K562 (cell line): ENCODE data around the gene EMC6. TPM values are rescaled to one million over a fixed set of nuclear protein-coding genes. Genes with fewer than 3 reads are reported as not detected.

Experiments
- DPF2 ChIP-seq: fragments of 450-650 bp; IDR thresholded peaks from 2 replicates; pipeline ENCODE4 v1.6.1; 2016
- ELF2 ChIP-seq: fragments of 250-450 bp; sonication (Bioruptor Pico); IDR thresholded peaks from 2 replicates; pipeline ENCODE4 v1.5.0; 2021; ENCODE audit warnings: mild to moderate bottlenecking
- ELF4 ChIP-seq: fragments of 450-650 bp; formaldehyde crosslinking; IDR thresholded peaks from 2 replicates; pipeline ENCODE4 v1.4.0; 2022; ENCODE audit warnings: missing genetic modification characterization
- ETV5 ChIP-seq: sonication (generic); formaldehyde crosslinking; IDR thresholded peaks from 2 replicates; pipeline ENCODE4 v1.4.0; 2020; ENCODE audit warnings: low read depth, mild to moderate bottlenecking, missing genetic modification reagents
- ETV6 ChIP-seq, 3 experiments: fragments of 150-350 bp in 1 of 3; sonication (generic) in 1 of 3; formaldehyde crosslinking in 1 of 3; IDR thresholded peaks; 2 replicates each; pipeline versions ENCODE4 v1.6.1 to v1.8.0; 2014 to 2022; ENCODE audit warnings: borderline replicate concordance in 2 of 3, low read depth in 2 of 3, antibody characterized with exemption in 1 of 3, low read length in 1 of 3, mild to moderate bottlenecking in 1 of 3, missing genetic modification reagents in 1 of 3
- HBP1 ChIP-seq: fragments of 450-650 bp; formaldehyde crosslinking; IDR thresholded peaks from 2 replicates; pipeline ENCODE4 v1.4.0; 2022; ENCODE audit warnings: missing genetic modification characterization
- HDAC8 ChIP-seq: fragments of 450-650 bp; IDR thresholded peaks from 2 replicates; pipeline ENCODE4 v1.6.1; 2016; ENCODE audit warnings: mild to moderate bottlenecking, missing genetic modification characterization, moderate library complexity, missing compliant biosample characterization
- KAT2B ChIP-seq: IDR thresholded peaks from one replicate; pipeline ENCODE4 v1.6.1; 2012; ENCODE audit warnings: low read depth, mild to moderate bottlenecking, control low read depth, inconsistent platforms, low read length, moderate library complexity
- KLF6 ChIP-seq: fragments of 250-450 bp; sonication (Bioruptor Pico); IDR thresholded peaks from 2 replicates; pipeline ENCODE4 v1.4.0; 2020; ENCODE audit warnings: mild to moderate bottlenecking, moderate library complexity, borderline replicate concordance
- MLLT1 ChIP-seq, 2 experiments: fragments of 450-650 bp; IDR thresholded peaks; 2 replicates each; pipeline ENCODE4 v1.6.1; 2016
- NKRF ChIP-seq: fragments of 450-650 bp; IDR thresholded peaks from 2 replicates; pipeline ENCODE4 v1.6.1; 2016; ENCODE audit warnings: borderline replicate concordance
- POU5F1 ChIP-seq: fragments of 150-350 bp; IDR thresholded peaks from 2 replicates; pipeline ENCODE4 v1.6.1; 2014; ENCODE audit warnings: borderline replicate concordance, low read length, low read depth, mild to moderate bottlenecking; ENCODE audit not compliant: partially characterized antibody
- SMARCB1 ChIP-seq: IDR thresholded peaks from 2 replicates; pipeline ENCODE4 v1.6.1; 2011; ENCODE audit warnings: improper control_type of control experiment, low read depth; ENCODE audit not compliant: insufficient read length
- SREBF1 ChIP-seq: fragments of 150-350 bp; IDR thresholded peaks from 2 replicates; pipeline ENCODE4 v1.6.1; 2014; ENCODE audit warnings: antibody characterized with exemption, low read depth, low read length, borderline replicate concordance
- STAG1 ChIP-seq: sonication (generic); formaldehyde crosslinking; IDR thresholded peaks from 2 replicates; pipeline ENCODE4 v1.5.0; 2020; ENCODE audit warnings: missing genetic modification reagents, borderline replicate concordance
- VEZF1 ChIP-seq: fragments of 200-800 bp; sonication (Bioruptor generic); IDR thresholded peaks from 2 replicates; pipeline ENCODE4 v1.6.1; 2017; ENCODE audit warnings: missing genetic modification characterization, missing compliant biosample characterization
- ZBTB2 ChIP-seq: fragments of 450-650 bp; IDR thresholded peaks from 2 replicates; pipeline ENCODE4 v1.6.1; 2016; ENCODE audit warnings: antibody characterized with exemption
- ZNF311 ChIP-seq: fragments of 250-450 bp; sonication (Bioruptor Pico); IDR thresholded peaks from 2 replicates; pipeline ENCODE4 v1.4.0; 2020; ENCODE audit warnings: mild to moderate bottlenecking, moderate library complexity
- ZNF57 ChIP-seq: fragments of 450-650 bp; formaldehyde crosslinking; IDR thresholded peaks from 2 replicates; pipeline ENCODE4 v1.4.0; 2020; ENCODE audit warnings: mild to moderate bottlenecking, moderate library complexity
- polyA plus RNA-seq, 8 experiments: library from polyadenylated mRNA; depleted of rRNA in 4 of 8; stranded (reverse) in 5 of 8; unstranded in 3 of 8; fragments of >200 nt; fragmentation: Nextera tagmentation in 2 of 8; fragmentation: Illumina TruSeq in 1 of 8; extraction: Ambion mirVana in 2 of 8; extraction: Trizol in 1 of 8; gene quantifications; 2 replicates each; pipeline versions ENCODE4 v1.2.1 to v1.2.3, GENCODE V29; 2011 to 2014; ENCODE audit warnings: inconsistent platforms in 1 of 8, missing spikeins in 1 of 8
- total RNA-seq, 7 experiments: library from RNA; depleted of rRNA in 6 of 7; stranded (reverse); fragments of >200 nt in 6 of 7; fragmentation: Illumina TruSeq in 2 of 7; extraction: Trizol in 2 of 7; gene quantifications; 2 replicates each; pipeline versions ENCODE4 v1.2.1 to v1.2.3, GENCODE V29; 2011 to 2021; ENCODE audit warnings: low replicate concordance in 1 of 7

Gene EMC6
- total and polyA plus RNA-seq, 9 of the 15 experiments (the other 6 are each of a cell fraction or from before 2014, with no cell fraction given): 2.9 to 136 (median 24.9) TPM

GRCh38 chr17:3683054-3683511, 14.5 kb downstream of the EMC6 start (continued):
- TF ChIP-seq NKRF: no peak
- no peak for TF ChIP-seq MLLT1 (IDR thresholded peaks at IDR 0.05)
- 0 out of 2 replicates have a peak, but pooled peaks have one; percentile 34 for TF ChIP-seq ELF4 (CRISPR knock-in tag)
- TF ChIP-seq DPF2: no peak
- no peak for TF ChIP-seq ZNF57
- TF ChIP-seq ZNF311: no peak
- no peak for TF ChIP-seq HDAC8 (tag)
- TF ChIP-seq KAT2B: no peak
- TF ChIP-seq VEZF1: no peak
- no peak for TF ChIP-seq ETV5
- no peak for TF ChIP-seq ETV6 (IDR thresholded peaks at IDR 0.05; ENCODE audit: borderline replicate concordance in 1 of 2, low read depth in 2 of 2, low read length in 1 of 2)
- no peak for TF ChIP-seq ETV6 (CRISPR knock-in tag; IDR thresholded peaks at IDR 0.05; ENCODE audit: borderline replicate concordance)
- TF ChIP-seq ELF2 (CRISPR knock-in tag): no peak
- no peak for TF ChIP-seq SMARCB1
- no peak for TF ChIP-seq ZBTB2
- peak; percentile 13; the same call in 1 of the 2 replicates for TF ChIP-seq HBP1 (CRISPR knock-in tag)
- TF ChIP-seq KLF6: no peak
- no peak for TF ChIP-seq SREBF1
- peak; percentile 50; the same call in 1 of the 2 replicates for TF ChIP-seq STAG1 (CRISPR knock-in tag)
- TF ChIP-seq POU5F1: no peak
